Erythroblast (primary cell): ENCODE measurements around the gene FANCC.

ENCODE experiments used
- GATA1 ChIP-seq: IDR thresholded peaks from 2 replicates; pipeline ENCODE4 v1.6.1; 2011; ENCODE audit warnings: low read depth, mild to moderate bottlenecking, control low read depth, low read length, moderate library complexity
- POLR2A ChIP-seq: IDR thresholded peaks from 2 replicates; pipeline ENCODE4 v1.6.1; 2011; ENCODE audit warnings: mild to moderate bottlenecking, low read length

- no peak for TF ChIP-seq POLR2A
- no peak for TF ChIP-seq GATA1
These were observed 232.3 kb downstream of the FANCC start for GRCh38 chr9:95085036-95085770.
